Tibial nerve (tissue), 4 donors: Measurements from ENCODE around the gene DDX17. TPM values are rescaled to one million over a fixed set of nuclear protein-coding genes. Genes with fewer than 3 reads are reported as not detected.

Experiments
- DNase-seq, 2 donors: peaks; one replicate each; pipeline ENCODE4 v3.0.0-alpha.2; 2019; ENCODE audit warnings: low spot score in 2 of 2
- H3K27ac ChIP-seq, 4 donors: fragments of 200-600 bp; sonication (generic) in 3 of 4; one replicate each; pipeline ENCODE4 v1.5.1; 2017 to 2019; ENCODE audit warnings: mild to moderate bottlenecking in 1 of 4
- H3K27me3 ChIP-seq, 2 donors: fragments of 200-600 bp; sonication (generic) in 1 of 2; one replicate each; pipeline versions ENCODE4 v1.5.1 to v1.6.0; 2017 to 2019
- H3K36me3 ChIP-seq, 3 donors: fragments of 200-600 bp; sonication (generic); one replicate each; pipeline ENCODE4 v1.5.1; 2018 to 2019
- H3K4me1 ChIP-seq, 4 donors: fragments of 200-600 bp; sonication (generic) in 3 of 4; one replicate each; pipeline ENCODE4 v1.5.1; 2017 to 2019
- H3K4me3 ChIP-seq, 4 donors: fragments of 200-600 bp; sonication (generic) in 3 of 4; one replicate each; pipeline ENCODE4 v1.5.1; 2017 to 2019; ENCODE audit warnings: mild to moderate bottlenecking in 1 of 4, moderate library complexity in 1 of 4
- H3K9me3 ChIP-seq, 4 donors: fragments of 200-600 bp; sonication (generic) in 3 of 4; one replicate each; pipeline ENCODE4 v1.5.1; 2017 to 2019
- CTCF ChIP-seq, 5 experiments: fragments of 200-600 bp in 3 of 5; fragments of 450-650 bp in 2 of 5; sonication (generic) in 3 of 5; IDR thresholded peaks; one replicate each; pipeline ENCODE4 v1.5.1; 2016 to 2019; ENCODE audit warnings: antibody characterized with exemption in 5 of 5, mild to moderate bottlenecking in 3 of 5, moderate library complexity in 2 of 5
- EP300 ChIP-seq, 2 donors: sonication (generic); formaldehyde crosslinking; IDR thresholded peaks; one replicate each; pipeline ENCODE4 v1.6.1; 2017; ENCODE audit warnings: antibody characterized with exemption in 2 of 2, mild to moderate bottlenecking in 1 of 2
- POLR2A ChIP-seq, 2 donors: fragments of 450-650 bp; IDR thresholded peaks; one replicate each; pipeline ENCODE4 v1.6.1; 2017; ENCODE audit warnings: antibody characterized with exemption in 2 of 2, mild to moderate bottlenecking in 2 of 2, moderate library complexity in 2 of 2
- WGBS, 2 donors: methylation state at CpG; one replicate each; pipeline ENCODE4 v1.1.5; 2018; 5-methylcytosine and 5-hydroxymethylcytosine counted together
- total RNA-seq, 4 donors: library from RNA; depleted of rRNA; stranded (reverse); fragments of >200 nt; gene quantifications; one replicate each; pipeline ENCODE4 v1.1.0, GENCODE V29; 2016

The DDX17 gene
- total RNA-seq, 4 donors from 2014 or later: 734 to 934 (median 864) TPM

- Histone ChIP-seq H3K4me1 (peaks cover 0 to 19% (median 9%) of the 10 kb centered on the region in 4 donors), H3K27me3 (peaks cover 0 to 4% of the 10 kb centered on the region in 2 donors), H3K9me3 (no peaks in the 10 kb centered on the region), H3K27ac (peak overlapping the region in 2 of 4 donors; percentile 63 to 84), H3K36me3 (no peaks in the 10 kb centered on the region), H3K4me3 (peak overlapping the region; percentile 35 to 68 (median 60))
- no peak for DNase-seq
- TF ChIP-seq POLR2A (IDR thresholded peaks at IDR 0.05) (no peak), EP300 (IDR thresholded peaks at IDR 0.05) (no peak), CTCF (IDR thresholded peaks at IDR 0.05) (peak in 1 of 5 experiments; percentile 3)
- WGBS, 2 donors: 41 to 54% methylated on average over 21 to 25 of the region's 28 CpGs
Observed at GRCh38 chr22:38468443-38469305, 37.4 kb downstream of the DDX17 start.

GRCh38 chr22:38467904-38468442 lies 38.1 kb downstream of the DDX17 start, which contains the start of gene KDELR3:
TSS of gene KDELR3 (plus strand) at chr22:38468096. CDS start at chr22:38468234, 138 bp downstream.
- no peaks in the 10 kb centered on the region for H3K36me3 ChIP-seq
- TF ChIP-seq CTCF (IDR thresholded peaks at IDR 0.05) (no peak), EP300 (IDR thresholded peaks at IDR 0.05) (peak in 1 of 2 donors; percentile 41), POLR2A (IDR thresholded peaks at IDR 0.05) (peak in 1 of 2 donors; percentile 24)
- WGBS, 2 donors: 1% methylated on average over 40 to 42 of the region's 53 CpGs
- peak; percentile 26 to 49 for DNase-seq
- peaks cover 0 to 4% of the 10 kb centered on the region in 2 donors for H3K27me3 ChIP-seq
- peak within 1 kb of the TSS in 3 of 4 donors; percentile 57 to 84 (median 63) for H3K27ac ChIP-seq
- H3K4me1 ChIP-seq: peaks cover 0 to 19% (median 9%) of the 10 kb centered on the region in 4 donors
- peak within 1 kb of the TSS; percentile 35 to 68 (median 60) for H3K4me3 ChIP-seq
- H3K9me3 ChIP-seq: no peaks in the 10 kb centered on the region

- H3K4me1 ChIP-seq: peaks cover 0 to 19% (median 9%) of the 10 kb centered on the region in 4 donors
- H3K36me3 ChIP-seq: no peaks in the 10 kb centered on the region
- 15 to 24% methylated on average over 14 to 20 of the region's 20 CpGs for WGBS, 2 donors
- peaks cover 0 to 5% of the 10 kb centered on the region in 2 donors for H3K27me3 ChIP-seq
- no peaks in the 10 kb centered on the region for H3K9me3 ChIP-seq
- peak overlapping the region; percentile 35 to 68 (median 60) for H3K4me3 ChIP-seq
- DNase-seq: no peak
- no peak for TF ChIP-seq POLR2A (IDR thresholded peaks at IDR 0.05)
- TF ChIP-seq EP300 (IDR thresholded peaks at IDR 0.05): no peak
- no peak for TF ChIP-seq CTCF (IDR thresholded peaks at IDR 0.05)
- H3K27ac ChIP-seq: peak overlapping the region in 2 of 4 donors; percentile 63 to 84
Observed at GRCh38 chr22:38467438-38467903, 38.6 kb downstream of the DDX17 start.

GRCh38 chr22:38465673-38466490 lies 40.2 kb downstream of the DDX17 start:
- no peak overlapping the region for H3K27ac ChIP-seq
- TF ChIP-seq CTCF (IDR thresholded peaks at IDR 0.05) (no peak), EP300 (IDR thresholded peaks at IDR 0.05) (no peak), POLR2A (IDR thresholded peaks at IDR 0.05) (no peak)
- peaks cover 0 to 34% (median 20%) of the 10 kb centered on the region in 4 donors for H3K4me1 ChIP-seq
- no peaks in the 10 kb centered on the region for H3K36me3 ChIP-seq
- no peak overlapping the region for H3K4me3 ChIP-seq
- H3K27me3 ChIP-seq: peaks cover 0 to 15% of the 10 kb centered on the region in 2 donors
- H3K9me3 ChIP-seq: no peaks in the 10 kb centered on the region
- no peak for DNase-seq
- 70 to 77% methylated on average over 16 to 26 of the region's 26 CpGs for WGBS, 2 donors
